CD4-positive, CD25-positive, alpha-beta regulatory T cell (primary cell): ENCODE data around the gene QRFPR. TPM values are rescaled to one million over a fixed set of nuclear protein-coding genes. Genes with fewer than 3 reads are reported as not detected.
A peak's percentile ranks its signal among the peaks of the same experiment; 100 is the strongest.

Experiments used
- ATAC-seq, 2 donors: fragments of 150-1000 bp; cut with Tn5 transposase; one replicate each; pipeline ENCODE4 v1.10.0; 2021; ENCODE audit warnings: low read depth in 2 of 2, moderate number of reproducible peaks in 2 of 2, moderate library complexity in 1 of 2
- DNase-seq, 3 donors: peaks; one replicate each; pipeline versions ENCODE4 v3.0.0 to v3.0.0-alpha.2; 2012 to 2022; ENCODE audit warnings: mixed read lengths in 1 of 3
- H3K27ac ChIP-seq: one replicate; pipeline ENCODE4 v1.7.0; 2013; ENCODE audit warnings: mild to moderate bottlenecking, low read length; ENCODE audit not compliant: insufficient read depth, poor library complexity, severe bottlenecking
- H3K27me3 ChIP-seq: one replicate; pipeline ENCODE4 v1.7.0; 2013; ENCODE audit warnings: low read length; ENCODE audit not compliant: control insufficient read depth, insufficient read depth
- H3K36me3 ChIP-seq: one replicate; pipeline ENCODE4 v1.7.0; 2013; ENCODE audit warnings: mild to moderate bottlenecking, low read length, moderate library complexity; ENCODE audit not compliant: control insufficient read depth, insufficient read depth
- H3K4me1 ChIP-seq: 2 replicates; pipeline ENCODE4 v1.7.0; 2013; ENCODE audit warnings: mild to moderate bottlenecking, low read length; ENCODE audit not compliant: insufficient read depth, control insufficient read depth, poor library complexity, severe bottlenecking
- H3K4me3 ChIP-seq: one replicate; pipeline ENCODE4 v1.7.0; 2013; ENCODE audit warnings: low read depth, mild to moderate bottlenecking, low read length, moderate library complexity
- H3K9me3 ChIP-seq, 2 experiments: 1 replicate in 1 of 2; 2 replicates in 1 of 2; pipeline ENCODE4 v1.7.0; 2013; ENCODE audit warnings: low read length in 2 of 2, mild to moderate bottlenecking in 1 of 2, moderate library complexity in 1 of 2; ENCODE audit not compliant: control insufficient read depth in 2 of 2
- H3K27ac Mint-ChIP-seq, 3 donors: one replicate each; pipeline ENCODE4 v1.8.0; 2020 to 2022; ENCODE audit warnings: mild to moderate bottlenecking in 3 of 3, mixed read lengths in 3 of 3, moderate library complexity in 2 of 3
- H3K27me3 Mint-ChIP-seq: one replicate; pipeline ENCODE4 v1.8.0; 2022; ENCODE audit warnings: mild to moderate bottlenecking, mixed read lengths
- H3K36me3 Mint-ChIP-seq: one replicate; pipeline ENCODE4 v1.8.0; 2020; ENCODE audit warnings: mixed read lengths
- H3K4me1 Mint-ChIP-seq, 4 donors: one replicate each; pipeline ENCODE4 v1.8.0; 2020 to 2022; ENCODE audit warnings: mixed read lengths in 4 of 4, mild to moderate bottlenecking in 1 of 4
- H3K4me3 Mint-ChIP-seq, 4 donors: one replicate each; pipeline ENCODE4 v1.8.0; 2020 to 2022; ENCODE audit warnings: mild to moderate bottlenecking in 4 of 4, mixed read lengths in 4 of 4, moderate library complexity in 3 of 4
- H3K9me3 Mint-ChIP-seq, 7 donors: one replicate each; pipeline ENCODE4 v1.8.0; 2020 to 2022; ENCODE audit warnings: mixed read lengths in 7 of 7, mild to moderate bottlenecking in 3 of 7, moderate library complexity in 2 of 7
- polyA plus RNA-seq, 4 donors: library from polyadenylated mRNA; unstranded; fragments of 300-500 nt; fragmentation: Illumina TruSeq; gene quantifications; one replicate each; pipeline ENCODE4 v1.2.3, GENCODE V29; 2021
- total RNA-seq: library from RNA; stranded (reverse); gene quantifications from one replicate; pipeline ENCODE4 v1.2.3, GENCODE V29; 2022

The QRFPR gene
- total and polyA plus RNA-seq, 5 donors from 2014 or later, result not detected

DNA sequence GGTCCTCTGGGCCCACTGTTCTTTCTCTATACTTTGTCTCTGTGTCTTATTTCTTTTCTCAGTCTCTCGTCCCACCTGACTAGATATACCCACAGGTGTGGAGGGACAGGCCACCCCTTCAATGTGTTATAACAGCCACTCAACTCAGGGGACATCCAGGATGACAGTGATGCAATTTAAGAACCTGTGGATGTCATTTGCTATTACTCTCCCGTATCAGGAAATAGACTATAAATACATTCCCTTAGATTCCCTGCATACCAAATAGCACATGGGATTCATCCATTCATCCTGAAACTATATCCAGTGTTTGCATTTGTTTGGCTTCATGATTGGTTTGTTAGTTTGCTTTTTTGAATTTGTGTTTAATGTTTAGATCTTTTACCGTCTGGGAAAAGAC lies 16.6 kb upstream of the QRFPR start:
- Mint-ChIP-seq H3K36me3 (no peaks in the 10 kb centered on the region), H3K27me3 (no peaks in the 10 kb centered on the region), H3K4me3 (no peak overlapping the region), H3K4me1 (no peaks in the 10 kb centered on the region), H3K27ac (no peak overlapping the region), H3K9me3 (no peaks in the 10 kb centered on the region)
- Histone ChIP-seq H3K27me3 (peaks cover 2% of the 10 kb centered on the region), H3K4me1 (no peaks in the 10 kb centered on the region), H3K9me3 (no peaks in the 10 kb centered on the region), H3K27ac (no peak overlapping the region), H3K4me3 (no peak overlapping the region), H3K36me3 (no peaks in the 10 kb centered on the region)
- ATAC-seq, result no peak
- DNase-seq, result no peak

DNA sequence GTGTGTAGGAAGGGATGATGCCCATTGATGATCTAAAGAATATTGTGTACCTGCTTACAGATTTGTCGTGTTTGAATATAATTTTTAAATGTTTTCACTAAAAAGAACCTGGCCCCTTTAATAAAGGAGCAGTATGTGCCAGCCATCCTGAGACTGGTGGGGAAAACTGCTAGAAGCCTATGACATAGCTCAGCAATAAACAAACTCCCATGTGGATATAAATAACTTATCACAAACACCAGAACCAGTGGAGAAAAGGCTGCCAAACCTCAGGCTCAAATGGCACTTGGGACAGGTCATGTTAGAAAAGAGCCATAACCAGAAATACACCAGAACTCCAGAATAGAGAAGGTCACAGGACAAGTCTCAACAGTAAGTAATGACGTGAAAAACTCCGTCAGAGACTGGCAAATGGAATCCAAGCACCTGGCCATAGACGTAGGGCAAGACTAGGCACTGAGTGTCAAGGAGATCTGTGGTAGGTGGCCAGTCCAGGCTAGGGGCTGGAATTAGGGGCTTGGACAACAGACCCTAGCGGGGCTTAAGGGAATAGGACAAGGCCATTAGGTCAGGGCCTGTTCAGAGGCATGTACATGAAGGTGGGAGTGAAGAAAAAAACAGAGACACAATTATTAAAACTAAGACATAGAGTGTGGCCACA lies 11.7 kb upstream of the QRFPR start:
- no peak overlapping the region for H3K27ac ChIP-seq
- no peaks in the 10 kb centered on the region for H3K4me1 Mint-ChIP-seq
- ATAC-seq (no peak), DNase-seq (no peak)
- H3K27ac Mint-ChIP-seq, result peak overlapping the region in 1 of 3 donors; percentile 24
- no peaks in the 10 kb centered on the region for H3K36me3 ChIP-seq
- H3K36me3 Mint-ChIP-seq, result no peaks in the 10 kb centered on the region
- peaks cover 9% of the 10 kb centered on the region for H3K27me3 Mint-ChIP-seq
- no peak overlapping the region for H3K4me3 Mint-ChIP-seq
- peaks cover 0 to 2% of the 10 kb centered on the region in 2 experiments for H3K9me3 ChIP-seq
- H3K4me1 ChIP-seq, result no peaks in the 10 kb centered on the region
- H3K27me3 ChIP-seq, result no peaks in the 10 kb centered on the region
- no peak overlapping the region for H3K4me3 ChIP-seq
- H3K9me3 Mint-ChIP-seq, result peaks cover 0 to 2% (median 0%) of the 10 kb centered on the region in 7 donors

DNA sequence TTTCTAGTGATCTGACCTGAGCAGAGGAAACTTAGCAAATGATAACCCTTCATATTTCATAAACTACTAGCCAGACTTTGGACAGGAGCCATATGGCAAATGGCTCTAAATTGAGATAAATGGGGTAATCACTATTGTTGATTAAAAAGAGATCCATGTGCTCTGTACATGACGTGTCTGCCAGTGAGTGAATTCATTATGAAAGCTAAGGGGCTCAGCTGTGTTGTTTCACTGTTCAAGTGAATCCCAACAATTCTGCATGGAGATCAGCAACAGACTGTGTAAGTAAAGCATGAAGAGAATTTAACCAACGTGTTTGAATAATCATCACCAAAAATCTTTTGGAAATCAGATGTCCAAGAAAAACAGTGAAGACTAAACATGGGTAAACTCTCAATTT lies 9.5 kb upstream of the QRFPR start:
- Histone ChIP-seq H3K27me3 (peaks cover 3% of the 10 kb centered on the region), H3K4me1 (no peaks in the 10 kb centered on the region), H3K4me3 (no peak overlapping the region), H3K36me3 (no peaks in the 10 kb centered on the region), H3K27ac (no peak overlapping the region), H3K9me3 (peaks cover 0 to 2% of the 10 kb centered on the region in 2 experiments)
- Mint-ChIP-seq H3K36me3 (no peaks in the 10 kb centered on the region), H3K4me1 (no peaks in the 10 kb centered on the region), H3K9me3 (peaks cover 0 to 2% (median 1%) of the 10 kb centered on the region in 7 donors), H3K27me3 (peaks cover 16% of the 10 kb centered on the region), H3K27ac (no peak overlapping the region), H3K4me3 (no peak overlapping the region)
- no peak for ATAC-seq
- DNase-seq, result no peak

DNA sequence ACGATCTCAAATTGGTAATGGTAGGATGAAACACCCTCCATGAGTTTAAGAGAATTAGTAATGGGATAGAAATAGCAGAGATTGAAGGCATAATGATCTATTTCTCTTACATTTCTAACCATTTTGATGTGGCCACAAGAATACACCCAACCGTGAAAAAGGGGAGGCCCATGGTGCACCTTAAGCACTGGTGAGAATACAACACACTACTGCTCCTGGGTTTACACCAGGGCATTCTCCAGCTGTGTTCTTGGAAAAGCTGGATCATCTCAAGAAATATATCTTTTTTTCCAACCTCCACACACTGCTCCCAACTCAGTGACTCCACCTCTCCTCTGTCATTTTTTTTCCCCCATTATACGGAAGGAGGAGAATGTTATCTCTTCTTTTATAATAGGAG lies 1.5 kb downstream of the QRFPR start:
- no peak overlapping the region for H3K27ac ChIP-seq
- ATAC-seq, result no peak
- no peak for DNase-seq
- Mint-ChIP-seq H3K36me3 (no peaks in the 10 kb centered on the region), H3K27ac (no peak overlapping the region), H3K9me3 (peaks cover 0 to 5% (median 0%) of the 10 kb centered on the region in 7 donors), H3K4me1 (peaks cover 0 to 8% (median 3%) of the 10 kb centered on the region in 4 donors), H3K27me3 (peaks cover 74% of the 10 kb centered on the region), H3K4me3 (no peak overlapping the region)
- peaks cover 9% of the 10 kb centered on the region for H3K4me1 ChIP-seq
- H3K4me3 ChIP-seq, result no peak overlapping the region
- H3K9me3 ChIP-seq, result no peaks in the 10 kb centered on the region
- H3K27me3 ChIP-seq, result peaks cover 28% of the 10 kb centered on the region
- H3K36me3 ChIP-seq, result no peaks in the 10 kb centered on the region

- peaks cover 24% of the 10 kb centered on the region for H3K27me3 ChIP-seq
Observed at GRCh38 chr4:121377076-121377475, 3.7 kb downstream of the QRFPR start.

DNA sequence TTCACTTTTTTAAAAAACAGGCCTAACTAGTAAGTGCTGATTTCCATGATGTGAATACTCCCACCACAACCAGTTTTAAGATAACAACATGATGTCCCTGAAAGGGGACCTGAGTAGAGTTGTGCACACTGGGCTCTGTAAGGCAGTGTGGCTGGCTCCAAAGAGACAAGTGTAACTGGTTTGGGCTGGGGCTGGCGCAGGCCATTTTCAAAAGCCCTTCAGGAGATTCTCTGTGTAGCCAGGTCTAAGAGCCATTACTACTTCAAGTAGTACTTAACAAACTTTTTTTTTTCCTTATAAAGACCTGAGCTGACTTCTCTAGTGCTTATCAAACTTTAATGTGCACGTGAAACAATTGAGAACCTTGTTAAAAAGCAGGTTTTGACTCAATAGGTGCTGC lies 4.3 kb downstream of the QRFPR start:
- no peaks in the 10 kb centered on the region for H3K36me3 Mint-ChIP-seq
- DNase-seq (no peak), ATAC-seq (no peak)
- Histone ChIP-seq H3K9me3 (no peaks in the 10 kb centered on the region), H3K27me3 (peaks cover 24% of the 10 kb centered on the region), H3K36me3 (no peaks in the 10 kb centered on the region), H3K4me3 (no peak overlapping the region), H3K27ac (no peak overlapping the region), H3K4me1 (peaks cover 9% of the 10 kb centered on the region)
- no peak overlapping the region for H3K27ac Mint-ChIP-seq
- peaks cover 0 to 8% (median 3%) of the 10 kb centered on the region in 4 donors for H3K4me1 Mint-ChIP-seq
- no peak overlapping the region for H3K4me3 Mint-ChIP-seq
- H3K9me3 Mint-ChIP-seq, result peaks cover 0 to 2% (median 0%) of the 10 kb centered on the region in 7 donors
- peaks cover 54% of the 10 kb centered on the region for H3K27me3 Mint-ChIP-seq

More at GRCh38 chr4:121377076-121377475, 3.7 kb downstream of the QRFPR start:
- no peak for DNase-seq
- no peak overlapping the region for H3K4me3 ChIP-seq
- no peak for ATAC-seq
- H3K4me1 ChIP-seq, result peaks cover 9% of the 10 kb centered on the region
- Mint-ChIP-seq H3K4me3 (no peak overlapping the region), H3K27me3 (peaks cover 60% of the 10 kb centered on the region), H3K36me3 (no peaks in the 10 kb centered on the region), H3K27ac (no peak overlapping the region), H3K4me1 (peaks cover 0 to 8% (median 3%) of the 10 kb centered on the region in 4 donors), H3K9me3 (peaks cover 0 to 2% (median 0%) of the 10 kb centered on the region in 7 donors)
- no peak overlapping the region for H3K27ac ChIP-seq
- no peaks in the 10 kb centered on the region for H3K36me3 ChIP-seq
- no peaks in the 10 kb centered on the region for H3K9me3 ChIP-seq

DNA sequence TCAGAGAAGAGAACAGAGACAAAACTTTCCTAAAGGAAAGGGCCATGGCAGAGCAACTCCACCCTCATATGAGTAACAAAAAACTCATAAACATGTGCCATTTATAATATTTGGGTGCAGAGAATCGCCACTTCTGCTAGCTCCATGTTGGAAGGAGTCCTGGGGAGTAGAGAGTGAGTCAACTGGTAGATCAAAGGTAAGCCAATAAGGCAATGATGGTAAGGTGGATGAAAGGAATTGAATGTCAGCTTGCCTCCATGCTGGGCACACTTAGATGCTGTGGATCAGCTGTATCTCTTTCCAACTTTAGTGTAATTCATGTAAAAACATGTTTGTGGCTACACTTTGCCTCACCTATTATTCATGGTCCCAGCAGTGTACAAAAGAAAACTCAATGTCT lies 4.7 kb downstream of the QRFPR start:
- no peak for ATAC-seq
- no peaks in the 10 kb centered on the region for H3K36me3 Mint-ChIP-seq
- H3K9me3 Mint-ChIP-seq, result peaks cover 0 to 2% (median 0%) of the 10 kb centered on the region in 7 donors
- H3K36me3 ChIP-seq, result no peaks in the 10 kb centered on the region
- H3K27me3 ChIP-seq, result peaks cover 24% of the 10 kb centered on the region
- H3K4me3 ChIP-seq, result no peak overlapping the region
- H3K4me1 Mint-ChIP-seq, result peaks cover 0 to 8% (median 3%) of the 10 kb centered on the region in 4 donors
- no peaks in the 10 kb centered on the region for H3K9me3 ChIP-seq
- no peak for DNase-seq
- no peak overlapping the region for H3K4me3 Mint-ChIP-seq
- peaks cover 9% of the 10 kb centered on the region for H3K4me1 ChIP-seq
- no peak overlapping the region for H3K27ac ChIP-seq
- H3K27me3 Mint-ChIP-seq, result peaks cover 50% of the 10 kb centered on the region
- H3K27ac Mint-ChIP-seq, result no peak overlapping the region

DNA sequence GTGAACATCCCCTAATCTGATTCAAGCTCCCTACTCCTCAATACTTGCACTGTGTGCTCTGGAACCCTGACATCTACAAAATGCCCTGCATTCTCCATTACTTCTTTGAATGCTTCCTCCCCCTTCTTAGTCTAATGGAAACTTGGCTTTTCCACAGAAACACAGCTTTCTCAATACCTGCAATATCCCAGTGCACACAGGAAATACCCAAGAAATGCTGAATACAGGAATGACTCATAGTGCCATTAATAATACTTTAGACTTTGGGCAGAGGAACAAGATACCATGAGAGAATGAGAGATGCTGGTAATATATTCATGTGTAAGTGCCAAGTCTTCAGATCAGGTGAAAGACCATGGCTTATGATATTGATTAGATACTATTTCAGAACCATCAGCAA lies 5.6 kb downstream of the QRFPR start:
- Histone ChIP-seq H3K4me3 (no peak overlapping the region), H3K27ac (no peak overlapping the region), H3K36me3 (no peaks in the 10 kb centered on the region), H3K9me3 (no peaks in the 10 kb centered on the region), H3K27me3 (peaks cover 24% of the 10 kb centered on the region), H3K4me1 (peaks cover 5% of the 10 kb centered on the region)
- DNase-seq, result no peak
- H3K27me3 Mint-ChIP-seq, result peaks cover 46% of the 10 kb centered on the region
- H3K4me3 Mint-ChIP-seq, result no peak overlapping the region
- peaks cover 0 to 2% (median 0%) of the 10 kb centered on the region in 7 donors for H3K9me3 Mint-ChIP-seq
- no peak overlapping the region for H3K27ac Mint-ChIP-seq
- no peaks in the 10 kb centered on the region for H3K36me3 Mint-ChIP-seq
- peaks cover 0 to 7% (median 3%) of the 10 kb centered on the region in 4 donors for H3K4me1 Mint-ChIP-seq
- ATAC-seq, result no peak
